Suprapubic skin (tissue), 3 donors: Measurements from ENCODE around the gene BMX.

Experiments used
- CTCF ChIP-seq, 2 donors: fragments of 200-600 bp in 1 of 2; fragments of 450-650 bp in 1 of 2; sonication (generic) in 1 of 2; IDR thresholded peaks; one replicate each; pipeline ENCODE4 v1.5.1; 2016 to 2019; ENCODE audit warnings: antibody characterized with exemption in 2 of 2, mild to moderate bottlenecking in 1 of 2, moderate library complexity in 1 of 2
- POLR2A ChIP-seq, 2 donors: fragments of 450-650 bp; IDR thresholded peaks; one replicate each; pipeline ENCODE4 v1.6.1; 2017; ENCODE audit warnings: antibody characterized with exemption in 2 of 2, mild to moderate bottlenecking in 2 of 2, moderate library complexity in 2 of 2

GRCh38 chrX:15505101-15505500 is 4.5 kb downstream of the BMX start:
- TF ChIP-seq CTCF (IDR thresholded peaks at IDR 0.05) (no peak), POLR2A (IDR thresholded peaks at IDR 0.05) (no peak)
